Stomach (tissue), 4 donors: ENCODE results near the gene SMURF1.

Experiments used
- EP300 ChIP-seq: sonication (generic); formaldehyde crosslinking; IDR thresholded peaks from one replicate; pipeline ENCODE4 v1.6.1; 2017; ENCODE audit warnings: antibody characterized with exemption
- TF ChIP-seq, protein P1 (sequence below), 7 experiments: fragments of 450-650 bp in 4 of 7; fragments of 200-600 bp in 3 of 7; sonication (generic) in 3 of 7; IDR thresholded peaks; one replicate each; pipeline ENCODE4 v1.5.1; 2016 to 2019; ENCODE audit warnings: antibody characterized with exemption in 7 of 7, control low read depth in 2 of 7, mild to moderate bottlenecking in 1 of 7

DNA sequence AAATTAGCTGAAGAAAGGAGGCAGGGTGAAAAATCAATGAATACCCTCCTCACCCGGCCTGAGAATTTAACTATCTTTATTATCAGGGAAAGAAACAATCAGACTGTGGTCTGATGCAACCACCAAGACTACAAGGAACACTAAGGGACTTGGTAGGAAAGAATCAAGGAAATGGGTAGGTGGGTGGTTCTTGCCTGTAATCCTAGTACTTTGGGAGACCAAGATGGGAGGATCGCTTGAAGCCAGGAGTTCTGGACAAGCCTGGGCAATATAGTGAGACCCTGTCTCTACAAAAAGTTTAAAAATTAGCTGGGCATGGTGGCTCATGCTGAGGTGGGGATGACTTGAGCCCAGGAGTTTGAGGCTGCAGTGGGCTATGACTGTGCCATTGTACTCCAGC lies 12.6 kb downstream of the SMURF1 start:
- TF ChIP-seq, protein P1, sequence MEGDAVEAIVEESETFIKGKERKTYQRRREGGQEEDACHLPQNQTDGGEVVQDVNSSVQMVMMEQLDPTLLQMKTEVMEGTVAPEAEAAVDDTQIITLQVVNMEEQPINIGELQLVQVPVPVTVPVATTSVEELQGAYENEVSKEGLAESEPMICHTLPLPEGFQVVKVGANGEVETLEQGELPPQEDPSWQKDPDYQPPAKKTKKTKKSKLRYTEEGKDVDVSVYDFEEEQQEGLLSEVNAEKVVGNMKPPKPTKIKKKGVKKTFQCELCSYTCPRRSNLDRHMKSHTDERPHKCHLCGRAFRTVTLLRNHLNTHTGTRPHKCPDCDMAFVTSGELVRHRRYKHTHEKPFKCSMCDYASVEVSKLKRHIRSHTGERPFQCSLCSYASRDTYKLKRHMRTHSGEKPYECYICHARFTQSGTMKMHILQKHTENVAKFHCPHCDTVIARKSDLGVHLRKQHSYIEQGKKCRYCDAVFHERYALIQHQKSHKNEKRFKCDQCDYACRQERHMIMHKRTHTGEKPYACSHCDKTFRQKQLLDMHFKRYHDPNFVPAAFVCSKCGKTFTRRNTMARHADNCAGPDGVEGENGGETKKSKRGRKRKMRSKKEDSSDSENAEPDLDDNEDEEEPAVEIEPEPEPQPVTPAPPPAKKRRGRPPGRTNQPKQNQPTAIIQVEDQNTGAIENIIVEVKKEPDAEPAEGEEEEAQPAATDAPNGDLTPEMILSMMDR (IDR thresholded peaks at IDR 0.05): no peak
- no peak for TF ChIP-seq EP300
